ENCODE results near the gene RBFOX1. TPM values are rescaled to one million over a fixed set of nuclear protein-coding genes. Genes with fewer than 3 reads are reported as not detected.
"Not testable (repeated sequence)": the region's sequence is repeated elsewhere in the genome, so short reads cannot be mapped to it uniquely, and the experiment has no call there.

The RBFOX1 gene
- total RNA-seq, 2 donors from 2014 or later, result not detected

DNA sequence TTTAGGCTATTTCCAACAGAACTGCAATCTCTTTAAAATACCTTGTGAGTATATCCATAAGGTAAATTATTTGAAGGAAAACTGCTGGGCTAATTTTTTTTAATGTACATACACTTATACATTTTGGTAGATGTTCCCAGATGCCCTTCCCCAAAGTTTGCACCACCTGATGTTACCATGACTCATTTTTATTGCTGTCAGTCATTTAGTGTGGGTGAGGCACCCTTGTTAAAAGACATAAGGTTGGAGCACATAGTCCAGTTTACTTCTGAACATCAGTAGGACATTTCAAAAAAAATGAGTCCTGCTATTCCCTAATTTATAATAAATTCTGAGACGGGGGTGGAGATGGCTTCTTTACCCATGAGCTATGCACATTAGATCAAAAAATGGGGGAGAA, 138.6 kb downstream of the RBFOX1 start:
- no peaks in the 10 kb centered on the region for H3K27me3 Mint-ChIP-seq
- H3K4me1 Mint-ChIP-seq, result no peaks in the 10 kb centered on the region
- no peak overlapping the region for H3K4me3 Mint-ChIP-seq
- no peaks in the 10 kb centered on the region for H3K36me3 Mint-ChIP-seq (ENCODE audit: low read depth)
- H3K9me3 Mint-ChIP-seq, result peaks cover 33% of the 10 kb centered on the region
- ATAC-seq (replicated peaks), result no peak
- H3K27ac Mint-ChIP-seq, result no peak overlapping the region

DNA sequence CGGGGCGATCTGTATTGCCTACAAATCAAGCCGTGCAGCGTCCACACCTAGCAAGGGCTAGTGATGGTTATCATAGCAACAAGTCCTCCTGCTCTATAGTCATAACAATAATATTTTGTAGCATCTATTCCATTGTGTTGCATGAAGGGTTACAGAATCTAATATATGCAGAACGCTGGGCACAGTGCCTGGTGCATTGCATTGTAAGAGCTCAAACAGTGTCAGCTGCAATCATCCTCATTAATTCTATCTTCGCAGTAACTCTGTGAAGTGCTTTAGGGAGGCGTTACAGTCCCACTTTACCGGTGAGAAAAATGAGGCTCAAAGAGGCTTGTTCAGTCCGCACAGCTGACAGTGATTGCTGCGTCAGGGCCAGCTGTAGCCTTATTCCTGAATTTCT, 149.4 kb downstream of the RBFOX1 start:
- Mint-ChIP-seq H3K27ac (no peak overlapping the region), H3K27me3 (no peaks in the 10 kb centered on the region), H3K9me3 (peaks cover 13% of the 10 kb centered on the region), H3K36me3 (ENCODE audit: low read depth) (no peaks in the 10 kb centered on the region), H3K4me3 (no peak overlapping the region), H3K4me1 (no peaks in the 10 kb centered on the region)
- ATAC-seq (replicated peaks), result no peak

DNA sequence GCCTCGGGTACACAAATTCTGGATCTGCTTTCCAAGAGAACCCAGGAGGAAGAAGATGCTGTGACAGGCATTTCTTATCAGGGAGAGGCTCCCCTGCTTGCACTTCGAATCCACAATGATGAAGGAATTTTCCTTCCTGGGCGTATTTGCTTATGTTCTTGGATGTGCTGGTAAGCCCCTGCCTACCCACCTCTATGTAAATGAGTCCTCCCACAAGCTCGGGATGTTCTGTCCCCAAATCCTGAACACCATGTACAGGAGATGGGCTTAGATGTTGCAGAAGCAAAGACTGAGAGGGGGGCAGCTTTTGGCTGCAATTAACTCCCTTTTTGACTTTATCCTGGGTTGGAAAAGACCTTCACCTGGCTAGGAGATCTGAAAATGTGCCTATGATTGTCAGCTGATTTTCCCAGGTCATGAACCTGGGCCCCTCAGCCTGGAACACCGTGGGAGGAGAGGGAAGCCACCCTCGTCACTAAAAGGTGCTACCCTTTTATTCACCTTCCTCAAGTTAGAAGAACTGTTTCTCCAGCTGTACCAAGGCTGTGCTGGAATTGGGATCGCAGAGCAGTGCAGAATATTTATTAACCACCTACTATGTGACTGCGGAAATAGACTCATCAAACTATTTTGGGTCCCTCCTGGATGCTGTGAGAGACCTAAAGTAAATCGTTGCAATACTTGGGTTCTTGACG, 150.1 kb downstream of the RBFOX1 start:
- no peak overlapping the region for H3K4me3 Mint-ChIP-seq
- H3K36me3 Mint-ChIP-seq (ENCODE audit: low read depth), result no peaks in the 10 kb centered on the region
- H3K27me3 Mint-ChIP-seq, result no peaks in the 10 kb centered on the region
- H3K4me1 Mint-ChIP-seq, result no peaks in the 10 kb centered on the region
- H3K27ac Mint-ChIP-seq, result no peak overlapping the region
- no peak for ATAC-seq (replicated peaks)
- peaks cover 17% of the 10 kb centered on the region for H3K9me3 Mint-ChIP-seq

DNA sequence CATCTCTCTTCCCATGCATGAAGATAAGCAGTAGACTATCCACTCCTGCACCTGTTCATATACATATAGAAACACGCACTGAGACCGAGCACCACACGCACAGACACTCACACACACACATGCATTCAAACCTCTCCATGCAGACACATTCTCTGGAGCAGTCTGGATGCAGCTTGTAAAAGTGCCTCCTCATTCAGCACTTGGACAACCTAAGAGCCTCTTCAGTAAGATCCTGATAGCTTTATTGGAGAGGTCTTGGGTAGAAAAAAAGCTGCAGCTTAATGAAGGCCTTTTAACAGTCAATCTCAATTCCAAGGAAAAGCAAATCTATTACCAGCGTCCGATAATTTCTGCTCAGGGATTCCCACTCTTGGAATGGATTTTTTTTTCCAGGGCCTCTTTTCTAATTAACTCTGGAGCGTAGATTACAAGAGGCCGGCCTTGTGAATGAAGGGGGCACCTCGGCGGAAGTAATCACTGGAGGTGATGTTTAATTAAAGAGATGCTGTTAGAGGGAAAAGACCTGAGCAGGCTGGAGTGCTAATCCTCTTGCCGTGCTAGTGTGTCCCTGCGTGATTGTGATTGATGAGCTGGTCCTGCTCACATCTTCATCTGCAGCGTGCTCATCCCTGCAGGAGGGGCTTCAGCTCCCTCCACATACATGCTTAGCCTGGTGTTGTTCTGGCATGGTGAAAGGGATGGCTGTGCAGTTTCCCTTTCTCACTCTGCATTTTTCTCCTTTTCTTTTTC, 155.1 kb downstream of the RBFOX1 start:
- no peak overlapping the region for H3K4me3 Mint-ChIP-seq
- H3K27me3 Mint-ChIP-seq, result no peaks in the 10 kb centered on the region
- H3K27ac Mint-ChIP-seq, result no peak overlapping the region
- H3K36me3 Mint-ChIP-seq (ENCODE audit: low read depth), result no peaks in the 10 kb centered on the region
- ATAC-seq (replicated peaks), result no peak
- H3K9me3 Mint-ChIP-seq, result peaks cover 14% of the 10 kb centered on the region
- H3K4me1 Mint-ChIP-seq, result no peaks in the 10 kb centered on the region

DNA sequence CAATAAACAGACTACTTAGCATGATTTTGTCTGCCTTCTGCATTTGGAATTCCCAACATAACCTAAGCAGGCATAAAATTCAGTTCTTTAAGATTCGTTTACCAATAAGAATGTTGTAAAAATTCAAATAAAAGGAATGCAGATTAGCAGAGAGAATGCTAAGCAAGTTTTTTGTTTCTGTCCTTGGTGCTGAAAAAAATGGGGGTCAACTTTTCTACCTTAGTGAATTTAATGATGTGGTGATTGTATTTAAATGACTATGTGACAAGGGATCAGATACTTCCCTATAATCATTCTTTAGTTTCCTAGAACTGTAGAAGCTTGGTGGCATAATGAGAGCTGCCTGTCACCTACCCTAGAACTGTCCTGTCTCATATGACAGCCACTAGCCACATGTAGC, 159.5 kb downstream of the RBFOX1 start:
- no peaks in the 10 kb centered on the region for H3K27me3 Mint-ChIP-seq
- H3K36me3 Mint-ChIP-seq (ENCODE audit: low read depth), result no peaks in the 10 kb centered on the region
- H3K27ac Mint-ChIP-seq, result no peak overlapping the region
- ATAC-seq (replicated peaks), result no peak
- peaks cover 11% of the 10 kb centered on the region for H3K9me3 Mint-ChIP-seq
- H3K4me3 Mint-ChIP-seq, result no peak overlapping the region
- H3K4me1 Mint-ChIP-seq, result no peaks in the 10 kb centered on the region

DNA sequence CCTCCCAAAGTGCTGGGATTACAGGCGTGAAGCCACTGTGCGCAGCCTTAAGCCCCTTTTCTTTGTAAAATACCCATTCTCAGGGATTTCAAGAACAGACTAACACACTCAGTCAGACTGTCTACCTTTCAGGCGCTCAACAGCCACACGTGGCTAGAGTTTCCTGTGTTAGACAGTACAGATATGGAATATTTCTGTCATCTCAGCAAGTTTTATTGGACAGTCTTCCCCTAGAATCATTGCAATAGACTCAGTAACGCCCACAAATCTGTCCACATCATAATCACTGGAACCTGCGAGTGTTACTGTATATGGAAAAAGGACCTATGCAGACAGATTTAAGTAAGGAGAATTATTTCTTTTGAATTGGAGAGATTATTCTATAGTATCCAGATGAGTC, 160.5 kb downstream of the RBFOX1 start:
- Mint-ChIP-seq H3K9me3 (peaks cover 14% of the 10 kb centered on the region), H3K36me3 (ENCODE audit: low read depth) (no peaks in the 10 kb centered on the region), H3K27me3 (no peaks in the 10 kb centered on the region), H3K4me3 (no peak overlapping the region), H3K4me1 (no peaks in the 10 kb centered on the region), H3K27ac (no peak overlapping the region)
- no peak for ATAC-seq (replicated peaks)

DNA sequence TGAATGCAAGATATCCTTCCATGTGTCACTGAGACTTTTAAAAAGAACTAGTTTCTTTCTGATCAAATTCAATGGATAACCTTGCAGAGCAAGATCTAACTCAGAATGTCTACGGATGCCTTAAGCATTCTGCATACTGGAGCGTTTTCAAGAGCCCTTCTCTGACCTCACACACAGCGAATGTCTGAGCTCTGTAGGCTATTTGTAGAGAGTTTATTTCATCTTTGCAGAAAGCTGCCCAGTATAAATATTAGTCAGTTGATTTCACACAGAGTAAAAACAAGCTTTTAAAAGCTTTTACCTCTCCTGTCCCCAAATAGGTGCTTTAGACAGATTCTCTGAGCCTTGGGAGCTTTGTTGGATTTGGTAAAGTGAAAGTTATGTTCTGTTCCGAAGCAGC, 165.0 kb downstream of the RBFOX1 start:
- no peak overlapping the region for H3K4me3 Mint-ChIP-seq
- H3K27me3 Mint-ChIP-seq, result no peaks in the 10 kb centered on the region
- no peak for ATAC-seq (replicated peaks)
- peaks cover 24% of the 10 kb centered on the region for H3K9me3 Mint-ChIP-seq
- H3K36me3 Mint-ChIP-seq (ENCODE audit: low read depth), result no peaks in the 10 kb centered on the region
- H3K4me1 Mint-ChIP-seq, result no peaks in the 10 kb centered on the region
- no peak overlapping the region for H3K27ac Mint-ChIP-seq

DNA sequence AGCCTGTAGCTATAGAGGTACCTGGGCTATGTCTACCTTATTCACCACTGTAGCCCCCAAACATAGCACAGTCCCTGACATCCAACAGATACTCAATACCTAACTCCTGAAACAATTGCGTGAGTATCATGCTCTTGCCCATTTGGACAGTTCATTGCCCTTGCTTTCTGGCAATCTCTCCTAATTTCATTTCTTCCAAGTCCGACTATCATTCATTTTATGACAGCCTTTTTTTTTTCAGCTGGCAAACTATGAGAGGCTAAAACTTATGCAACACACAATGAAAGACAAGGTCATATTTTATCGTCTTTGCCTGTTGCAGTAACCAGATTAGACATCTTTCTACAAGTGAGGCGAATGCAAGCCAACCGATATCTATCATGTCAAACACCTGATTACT, 169.2 kb downstream of the RBFOX1 start:
- Mint-ChIP-seq H3K27me3 (no peaks in the 10 kb centered on the region), H3K4me1 (no peaks in the 10 kb centered on the region), H3K9me3 (peaks cover 23% of the 10 kb centered on the region), H3K27ac (no peak overlapping the region), H3K4me3 (no peak overlapping the region), H3K36me3 (ENCODE audit: low read depth) (no peaks in the 10 kb centered on the region)
- ATAC-seq (replicated peaks), result no peak

DNA sequence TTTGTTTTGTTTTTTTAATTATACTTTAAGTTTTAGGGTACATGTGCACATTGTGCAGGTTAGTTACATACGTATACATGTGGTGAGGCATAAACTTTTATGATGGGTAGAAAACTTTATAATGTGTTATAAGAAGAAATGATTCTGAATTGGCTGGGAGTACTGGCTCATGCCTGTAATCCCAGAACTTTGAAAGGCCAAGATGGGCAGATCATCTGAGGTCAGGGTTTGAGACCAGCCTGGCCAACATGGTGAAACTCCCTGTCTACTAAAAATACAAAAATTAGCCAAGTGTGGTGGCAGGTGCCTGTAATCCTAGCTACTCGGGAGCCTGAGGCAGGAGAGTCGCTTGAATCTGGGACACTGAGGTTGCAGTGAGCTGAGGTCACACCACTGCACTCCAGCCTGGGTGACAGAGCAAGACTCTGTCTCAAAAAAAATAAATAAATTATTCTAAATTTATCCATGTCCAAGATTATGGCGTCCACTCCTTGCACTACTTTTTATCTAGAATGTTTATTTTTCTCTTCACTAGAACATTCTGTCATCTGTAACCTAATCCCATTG, 170.0 kb downstream of the RBFOX1 start:
- not testable (repeated sequence) for H3K4me3 Mint-ChIP-seq; H3K27ac Mint-ChIP-seq; H3K4me1 Mint-ChIP-seq; H3K27me3 Mint-ChIP-seq; ATAC-seq (replicated peaks); H3K36me3 Mint-ChIP-seq (ENCODE audit: low read depth)
- H3K9me3 Mint-ChIP-seq, result peaks cover 18% of the 10 kb centered on the region

DNA sequence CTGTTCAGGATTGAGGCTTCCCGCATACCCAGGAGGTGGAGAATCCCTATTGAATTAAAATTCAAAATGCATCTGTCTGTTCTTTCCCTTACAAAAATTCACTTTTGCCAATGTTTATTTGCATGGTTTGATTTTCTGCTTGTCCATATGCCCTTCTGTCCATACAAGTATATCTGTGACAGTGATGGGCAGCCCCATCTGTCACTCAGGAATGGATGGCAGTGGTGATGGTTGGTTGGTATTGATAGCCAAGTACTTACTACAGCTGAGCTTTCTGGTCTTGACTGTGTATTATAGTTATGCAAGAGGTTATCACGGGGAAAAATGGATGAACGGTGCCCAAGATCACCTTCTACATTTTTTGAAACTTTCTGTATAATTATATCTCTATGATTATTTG, 171.0 kb downstream of the RBFOX1 start:
- Mint-ChIP-seq H3K36me3 (ENCODE audit: low read depth) (no peaks in the 10 kb centered on the region), H3K4me3 (no peak overlapping the region), H3K27me3 (no peaks in the 10 kb centered on the region), H3K4me1 (no peaks in the 10 kb centered on the region), H3K27ac (no peak overlapping the region), H3K9me3 (peaks cover 14% of the 10 kb centered on the region)
- ATAC-seq (replicated peaks), result no peak

DNA sequence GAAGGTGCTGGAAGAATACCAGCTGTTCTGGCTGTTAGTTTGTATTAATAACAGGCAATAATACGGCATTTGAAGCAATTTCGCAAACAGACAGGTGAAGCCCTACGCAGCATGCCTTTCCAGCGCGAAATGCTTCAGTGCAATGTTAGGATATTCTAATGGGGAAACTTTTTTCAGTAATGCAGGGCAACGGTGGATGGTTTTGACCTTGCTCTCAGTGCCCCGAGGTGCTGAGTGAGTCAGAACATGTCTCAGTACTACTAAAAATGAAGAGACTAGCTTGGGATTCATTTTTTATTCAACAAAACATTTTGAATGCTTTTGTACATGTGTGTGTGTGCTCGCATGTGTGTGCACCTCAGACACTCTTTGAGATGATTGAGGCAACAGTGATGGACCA, 172.2 kb downstream of the RBFOX1 start:
- H3K27ac Mint-ChIP-seq, result no peak overlapping the region

DNA sequence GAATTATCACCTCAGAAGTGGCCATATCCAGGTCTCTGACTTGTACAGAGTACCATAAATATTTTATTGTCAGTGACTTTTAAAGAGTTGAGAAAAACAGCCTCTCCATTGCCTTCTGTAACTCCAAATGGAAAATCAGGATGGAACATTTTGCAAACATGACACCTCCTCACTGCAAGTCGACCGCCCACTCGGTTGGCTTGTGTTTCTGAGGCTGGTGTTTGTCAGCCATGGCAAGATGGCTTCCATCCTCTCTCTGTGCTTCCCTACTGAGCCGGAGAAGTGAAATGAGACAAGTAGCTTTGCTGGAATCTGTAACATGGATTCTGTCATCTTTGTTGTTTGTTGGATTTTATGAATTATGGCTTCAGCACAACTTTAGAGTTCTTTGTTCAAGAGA, 172.8 kb downstream of the RBFOX1 start:
- Mint-ChIP-seq H3K27ac (no peak overlapping the region), H3K36me3 (ENCODE audit: low read depth) (no peaks in the 10 kb centered on the region), H3K27me3 (no peaks in the 10 kb centered on the region), H3K4me1 (no peaks in the 10 kb centered on the region), H3K9me3 (peaks cover 17% of the 10 kb centered on the region), H3K4me3 (no peak overlapping the region)
- ATAC-seq (replicated peaks), result no peak

More for the DNA sequence above, 172.2 kb downstream of the RBFOX1 start:
- Mint-ChIP-seq H3K4me3 (no peak overlapping the region), H3K9me3 (peaks cover 11% of the 10 kb centered on the region), H3K4me1 (no peaks in the 10 kb centered on the region), H3K27me3 (no peaks in the 10 kb centered on the region), H3K36me3 (ENCODE audit: low read depth) (no peaks in the 10 kb centered on the region)
- ATAC-seq (replicated peaks), result no peak

DNA sequence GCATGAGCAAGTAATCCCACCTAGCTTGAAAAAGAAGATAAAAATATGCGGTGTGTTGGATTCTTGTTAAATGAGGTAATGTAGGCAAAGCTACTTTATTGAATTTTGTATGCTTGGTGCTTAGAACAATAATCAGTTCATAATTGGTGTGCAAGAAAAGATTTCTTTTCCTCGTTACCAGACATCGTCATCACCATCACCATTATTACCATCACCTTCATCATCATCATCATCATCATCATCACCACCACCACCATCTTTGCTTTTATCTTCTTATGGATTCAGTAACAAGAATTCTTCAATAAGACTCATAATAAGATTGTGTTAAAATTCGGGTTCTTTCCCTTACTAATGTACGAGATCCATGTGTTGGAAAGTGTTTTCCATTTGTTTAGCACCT, 173.7 kb downstream of the RBFOX1 start:
- no peaks in the 10 kb centered on the region for H3K36me3 Mint-ChIP-seq (ENCODE audit: low read depth)
- no peak overlapping the region for H3K27ac Mint-ChIP-seq
- H3K4me1 Mint-ChIP-seq, result no peaks in the 10 kb centered on the region
- H3K27me3 Mint-ChIP-seq, result no peaks in the 10 kb centered on the region
- ATAC-seq (replicated peaks), result no peak
- H3K9me3 Mint-ChIP-seq, result peaks cover 12% of the 10 kb centered on the region
- H3K4me3 Mint-ChIP-seq, result no peak overlapping the region

DNA sequence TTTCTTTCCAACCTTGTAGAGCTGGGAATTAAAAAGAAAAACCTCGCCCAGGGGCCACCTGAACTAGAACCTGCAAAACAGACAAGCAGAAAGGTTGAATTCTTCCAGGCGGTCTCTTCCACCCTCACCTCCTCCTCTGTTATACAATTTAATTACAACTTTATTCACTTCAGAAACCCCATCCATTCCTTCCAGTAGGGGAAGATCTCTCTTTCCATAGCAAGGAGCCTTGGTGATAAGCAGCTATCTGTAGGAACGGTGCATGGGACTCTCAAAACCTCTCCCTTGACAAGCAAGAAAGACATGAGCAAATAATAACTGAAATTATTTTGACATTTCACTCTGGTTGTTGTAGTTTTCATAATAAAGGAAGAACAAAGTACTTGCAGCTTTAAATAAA, 176.0 kb downstream of the RBFOX1 start:
- Mint-ChIP-seq H3K36me3 (ENCODE audit: low read depth) (no peaks in the 10 kb centered on the region), H3K9me3 (peaks cover 7% of the 10 kb centered on the region)

DNA sequence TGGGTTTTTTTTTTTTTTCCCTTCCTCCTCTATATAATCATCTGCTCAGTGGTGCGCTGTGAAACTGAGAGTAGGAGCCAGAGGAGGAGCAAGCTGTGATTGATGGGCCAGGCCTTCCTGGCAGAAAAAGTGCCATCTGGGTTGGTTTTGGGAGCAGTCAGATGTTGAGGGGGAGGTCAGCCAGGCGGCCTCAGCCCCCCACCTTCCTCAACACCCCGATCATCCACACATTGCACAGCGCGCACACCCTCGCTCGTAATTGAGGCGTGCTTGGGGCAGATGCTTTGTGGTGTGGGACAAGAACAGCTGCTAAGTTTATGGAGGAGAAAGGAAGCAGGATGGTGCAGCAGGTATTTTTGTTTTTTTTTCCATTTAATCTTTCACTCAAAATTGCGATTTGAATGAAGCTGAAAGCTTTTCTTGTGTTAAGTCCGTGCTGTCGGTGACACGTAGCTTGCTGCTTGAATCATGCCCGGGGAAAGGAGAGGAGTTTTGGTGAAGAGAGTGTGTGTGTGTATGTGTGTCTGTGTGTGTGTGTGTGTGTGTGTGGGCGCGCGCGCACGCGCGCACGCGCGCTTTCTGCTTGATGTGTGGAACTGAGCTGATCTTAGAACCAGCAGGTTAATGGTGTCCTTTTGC, 177.4 kb downstream of the RBFOX1 start:
- H3K27ac Mint-ChIP-seq, result no peak overlapping the region
- H3K27me3 Mint-ChIP-seq, result no peaks in the 10 kb centered on the region
- ATAC-seq (replicated peaks), result no peak
- no peaks in the 10 kb centered on the region for H3K36me3 Mint-ChIP-seq (ENCODE audit: low read depth)
- no peak overlapping the region for H3K4me3 Mint-ChIP-seq
- H3K9me3 Mint-ChIP-seq, result peaks cover 7% of the 10 kb centered on the region
- H3K4me1 Mint-ChIP-seq, result no peaks in the 10 kb centered on the region

More for the DNA sequence above, 176.0 kb downstream of the RBFOX1 start:
- Mint-ChIP-seq H3K27me3 (no peaks in the 10 kb centered on the region), H3K27ac (no peak overlapping the region), H3K4me3 (no peak overlapping the region), H3K4me1 (no peaks in the 10 kb centered on the region)
- no peak for ATAC-seq (replicated peaks)
